HK-2 (cell line): ENCODE data around the gene CD248.
"Not testable (repeated sequence)": the region's sequence is repeated elsewhere in the genome, so short reads cannot be mapped to it uniquely, and the experiment has no call there.

Experiments
- DNase-seq: peaks from one replicate; pipeline ENCODE4 v3.0.0-alpha.2; 2018; ENCODE audit not compliant: unreplicated experiment

The CD248 gene

GRCh38 chr11:66289548-66290329, 27.1 kb downstream of the CD248 start:
- DNase-seq: no peak

- peak; percentile 96 for DNase-seq
Measured at GRCh38 chr11:66288671-66289547, 27.9 kb downstream of the CD248 start, which contains the start of gene YIF1A. YIF1A (minus strand) TSS chr11:66289143; CDS start chr11:66288985, 158 bp downstream.

GRCh38 chr11:66287889-66288670, 28.8 kb downstream of the CD248 start:
- DNase-seq: no peak

- DNase-seq: no peak
Measured at GRCh38 chr11:66287211-66287888, 29.5 kb downstream of the CD248 start.

GRCh38 chr11:66286699-66287098, 30.1 kb downstream of the CD248 start:
- DNase-seq: no peak

- no peak for DNase-seq
Measured at GRCh38 chr11:66285250-66285947, 31.4 kb downstream of the CD248 start.

- no peak for DNase-seq
Measured at GRCh38 chr11:66284526-66285078, 32.2 kb downstream of the CD248 start.

GRCh38 chr11:66283461-66284105, 33.3 kb downstream of the CD248 start:
- DNase-seq: no peak

GRCh38 chr11:66282468-66283455, 34.1 kb downstream of the CD248 start:
- peak; percentile 92 for DNase-seq

- no peak for DNase-seq
Measured at GRCh38 chr11:66281776-66282467, 34.9 kb downstream of the CD248 start.

GRCh38 chr11:66281001-66281400, 35.8 kb downstream of the CD248 start:
- no peak for DNase-seq

GRCh38 chr11:66280428-66280827, 36.4 kb downstream of the CD248 start:
- DNase-seq: no peak

- DNase-seq: no peak
Measured at GRCh38 chr11:66279092-66279734, 37.6 kb downstream of the CD248 start.

- no peak for DNase-seq
Measured at GRCh38 chr11:66278363-66279091, 38.3 kb downstream of the CD248 start.

GRCh38 chr11:66277471-66278362, 39.1 kb downstream of the CD248 start, which contains the start of gene CNIH2:
CNIH2 (plus strand) TSS chr11:66278175; CDS start chr11:66278457, 282 bp downstream.
- DNase-seq: no peak

- not testable (repeated sequence) for DNase-seq
Measured at GRCh38 chr11:66277064-66277463, 39.8 kb downstream of the CD248 start.
